Epithelial cell of proximal tubule (primary cell): ENCODE results near the gene SF1. TPM values are rescaled to one million over a fixed set of nuclear protein-coding genes. Genes with fewer than 3 reads are reported as not detected.

ENCODE experiments used
- DNase-seq: peaks from one replicate; pipeline ENCODE4 v3.0.0-alpha.2; 2011; ENCODE audit warnings: low read depth
- H3K4me3 ChIP-seq: 2 replicates; pipeline ENCODE4 v1.5.1; 2011; ENCODE audit warnings: low read depth, mild to moderate bottlenecking, low read length
- total RNA-seq: library from RNA; depleted of rRNA; stranded (reverse); fragments of >200 nt; gene quantifications from 2 replicates; pipeline ENCODE4 v1.2.3, GENCODE V29; 2015
- TF ChIP-seq, protein P1 (sequence below): conservative IDR thresholded peaks from 2 replicates; pipeline ENCODE4 v1.5.1; 2012; ENCODE audit warnings: low read depth, mild to moderate bottlenecking, low read length

SF1 gene
- total RNA-seq, 1 donor from 2014 or later, result 111 TPM

DNA sequence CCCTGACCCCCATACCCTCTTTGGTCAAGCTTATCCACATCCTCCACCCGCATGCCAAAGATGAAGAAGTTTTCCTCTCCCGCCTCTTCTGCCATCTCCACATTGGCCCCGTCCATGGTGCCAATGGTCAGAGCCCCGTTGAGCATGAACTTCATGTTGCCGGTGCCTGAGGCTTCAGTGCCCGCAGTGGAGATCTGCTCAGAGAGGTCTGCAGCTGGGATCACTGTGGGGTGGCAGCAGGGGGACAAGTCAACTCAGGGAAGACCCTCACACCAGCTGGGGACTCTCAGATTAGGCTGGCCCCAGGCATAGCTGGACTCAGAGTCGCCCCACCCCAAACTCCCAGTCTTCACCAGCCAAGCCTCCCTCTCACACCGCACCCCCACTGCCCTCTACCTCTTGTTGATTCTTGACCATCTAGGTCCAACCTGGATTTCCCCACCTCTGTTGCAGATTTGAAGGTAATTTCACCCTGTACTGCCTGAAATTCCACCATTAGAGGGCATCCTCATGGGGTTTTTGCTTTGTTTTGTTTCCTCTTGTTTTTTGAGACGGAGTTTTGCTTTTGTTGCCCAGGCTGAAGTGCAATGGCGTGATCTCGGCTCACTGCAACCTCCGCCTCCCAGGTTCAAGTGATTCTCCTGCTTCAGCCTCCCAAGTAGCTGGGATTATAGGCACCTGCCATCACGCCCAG, 27.8 kb downstream of the SF1 start:
- DNase-seq, result no peak
- no peak overlapping the region for H3K4me3 ChIP-seq
- TF ChIP-seq, protein P1, sequence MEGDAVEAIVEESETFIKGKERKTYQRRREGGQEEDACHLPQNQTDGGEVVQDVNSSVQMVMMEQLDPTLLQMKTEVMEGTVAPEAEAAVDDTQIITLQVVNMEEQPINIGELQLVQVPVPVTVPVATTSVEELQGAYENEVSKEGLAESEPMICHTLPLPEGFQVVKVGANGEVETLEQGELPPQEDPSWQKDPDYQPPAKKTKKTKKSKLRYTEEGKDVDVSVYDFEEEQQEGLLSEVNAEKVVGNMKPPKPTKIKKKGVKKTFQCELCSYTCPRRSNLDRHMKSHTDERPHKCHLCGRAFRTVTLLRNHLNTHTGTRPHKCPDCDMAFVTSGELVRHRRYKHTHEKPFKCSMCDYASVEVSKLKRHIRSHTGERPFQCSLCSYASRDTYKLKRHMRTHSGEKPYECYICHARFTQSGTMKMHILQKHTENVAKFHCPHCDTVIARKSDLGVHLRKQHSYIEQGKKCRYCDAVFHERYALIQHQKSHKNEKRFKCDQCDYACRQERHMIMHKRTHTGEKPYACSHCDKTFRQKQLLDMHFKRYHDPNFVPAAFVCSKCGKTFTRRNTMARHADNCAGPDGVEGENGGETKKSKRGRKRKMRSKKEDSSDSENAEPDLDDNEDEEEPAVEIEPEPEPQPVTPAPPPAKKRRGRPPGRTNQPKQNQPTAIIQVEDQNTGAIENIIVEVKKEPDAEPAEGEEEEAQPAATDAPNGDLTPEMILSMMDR, result peak; percentile 30

- TF ChIP-seq, protein P1, result no peak
- no peak for DNase-seq
- no peak overlapping the region for H3K4me3 ChIP-seq
Observed at GRCh38 chr11:64747961-64748665, 30.2 kb downstream of the SF1 start.

DNA sequence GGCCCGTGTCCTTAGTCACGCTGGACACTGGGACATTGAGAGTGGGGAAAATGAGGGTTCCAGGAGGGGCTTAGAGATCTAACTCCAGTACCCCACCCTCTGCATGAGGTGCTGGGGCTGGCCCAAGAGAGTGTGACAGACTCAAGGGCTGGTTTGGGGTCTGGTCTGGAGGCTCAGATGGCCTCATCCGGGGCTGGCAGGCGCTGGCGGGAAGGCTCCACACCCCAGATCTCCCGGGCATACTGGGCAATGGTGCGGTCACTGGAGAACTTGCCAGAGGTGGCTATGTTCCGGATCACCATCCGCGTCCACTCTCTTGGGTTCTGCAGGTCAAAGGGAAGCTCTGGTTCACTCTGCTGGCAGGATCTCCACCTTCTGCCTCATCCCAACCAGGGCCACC, 31.9 kb downstream of the SF1 start:
- no peak for DNase-seq
- H3K4me3 ChIP-seq, result no peak overlapping the region
- TF ChIP-seq, protein P1, result no peak

- H3K4me3 ChIP-seq, result no peak overlapping the region
- no peak for DNase-seq
- TF ChIP-seq, protein P1, result no peak
Observed at GRCh38 chr11:64745521-64746328, 32.6 kb downstream of the SF1 start.

DNA sequence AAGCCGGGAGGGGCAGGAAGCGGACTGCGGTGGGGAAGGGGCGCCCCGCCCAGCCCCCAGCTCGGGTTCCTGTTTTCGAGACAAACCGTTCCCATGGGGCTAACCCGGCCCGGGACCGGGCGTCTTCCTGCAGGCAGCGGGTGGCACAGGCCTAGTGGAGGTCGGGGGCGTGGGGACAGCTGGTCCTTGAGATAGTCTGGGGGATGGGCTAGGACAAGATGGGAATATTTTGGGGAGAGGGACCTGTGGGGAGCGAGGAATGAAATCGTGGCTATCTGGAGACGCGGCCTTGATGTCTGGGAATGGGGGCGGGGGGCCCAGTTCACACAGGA, 33.2 kb downstream of the SF1 start:
- no peak overlapping the region for H3K4me3 ChIP-seq
- DNase-seq, result no peak
- TF ChIP-seq, protein P1, result no peak

DNA sequence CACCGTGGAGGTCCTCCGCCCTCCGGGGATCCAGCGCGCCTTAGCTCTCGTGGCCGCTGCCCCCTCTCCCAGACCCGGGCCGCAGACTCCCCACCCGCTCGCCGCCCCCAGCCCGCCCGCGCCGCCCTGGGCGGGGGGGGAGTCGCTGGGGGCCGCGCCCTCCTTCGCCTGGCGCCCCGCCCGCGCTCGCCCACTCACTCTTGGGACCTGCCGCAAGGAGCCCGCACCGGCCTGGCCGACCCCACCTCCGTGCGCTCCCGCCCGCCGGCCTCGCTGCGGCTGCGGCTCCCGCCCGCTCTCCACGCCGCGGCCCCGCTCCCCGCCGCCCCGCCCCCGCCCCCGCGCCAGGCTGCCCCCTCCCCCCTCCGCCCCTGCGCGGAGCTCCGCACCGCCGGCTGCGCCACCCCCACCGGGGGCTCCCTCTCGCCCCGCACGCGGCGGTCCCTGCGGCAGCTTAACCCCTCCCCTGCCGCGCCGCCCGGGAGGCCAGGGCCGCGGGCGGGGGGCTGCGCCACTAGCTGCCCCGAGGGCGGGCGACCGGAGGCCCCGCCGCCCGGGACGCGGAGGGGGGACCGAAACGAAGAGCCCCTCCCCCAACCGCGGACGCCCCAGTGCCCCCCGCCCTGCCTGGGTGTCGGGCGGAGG, 33.7 kb downstream of the SF1 start:
- H3K4me3 ChIP-seq, result no peak overlapping the region
- TF ChIP-seq, protein P1, result no peak
- no peak for DNase-seq
